Naive thymus-derived CD8-positive, alpha-beta T cell (primary cell): ENCODE results near the gene PKD2. TPM values are rescaled to one million over a fixed set of nuclear protein-coding genes. Genes with fewer than 3 reads are reported as not detected.
A peak's percentile ranks its signal among the peaks of the same experiment; 100 is the strongest.

ENCODE experiments used
- ATAC-seq, 2 donors: fragments of 150-1000 bp; cut with Tn5 transposase in 1 of 2; sonication (Bioruptor Pico), chemical (Tn5 transposase) in 1 of 2; 1 replicate in 1 of 2; 2 replicates in 1 of 2; pipeline ENCODE4 v1.10.0; 2021; ENCODE audit warnings: mild to moderate bottlenecking in 2 of 2, moderate library complexity in 2 of 2
- POLR2A ChIA-PET: fragments of 350-600 bp; sonication (Branson Sonifier 250); formaldehyde crosslinking; loops from one replicate; lab custom pipeline; 2021; ENCODE audit warnings: antibody characterized with exemption; lab: Charles Lee
- DNase-seq, 10 donors: peaks; one replicate each; pipeline versions ENCODE4 v3.0.0 to v3.0.0-alpha.2; 2020 to 2022
- H3K27ac Mint-ChIP-seq, 10 donors: one replicate each; pipeline ENCODE4 v1.8.0; 2020 to 2022; ENCODE audit warnings: mild to moderate bottlenecking in 10 of 10, mixed read lengths in 10 of 10, moderate library complexity in 4 of 10, inconsistent platforms in 1 of 10
- H3K27me3 Mint-ChIP-seq, 5 donors: one replicate each; pipeline ENCODE4 v1.8.0; 2021 to 2022; ENCODE audit warnings: mixed read lengths in 5 of 5
- H3K36me3 Mint-ChIP-seq, 3 donors: one replicate each; pipeline ENCODE4 v1.8.0; 2020 to 2022; ENCODE audit warnings: mixed read lengths in 3 of 3, mild to moderate bottlenecking in 2 of 3, inconsistent platforms in 1 of 3
- H3K4me1 Mint-ChIP-seq, 4 donors: one replicate each; pipeline ENCODE4 v1.8.0; 2021 to 2022; ENCODE audit warnings: mixed read lengths in 4 of 4
- H3K4me3 Mint-ChIP-seq, 10 donors: one replicate each; pipeline ENCODE4 v1.8.0; 2020 to 2022; ENCODE audit warnings: mild to moderate bottlenecking in 10 of 10, mixed read lengths in 10 of 10, moderate library complexity in 6 of 10, inconsistent platforms in 1 of 10
- H3K9me3 Mint-ChIP-seq, 9 donors: one replicate each; pipeline ENCODE4 v1.8.0; 2020 to 2022; ENCODE audit warnings: mixed read lengths in 9 of 9, mild to moderate bottlenecking in 3 of 9, inconsistent platforms in 1 of 9, moderate library complexity in 1 of 9
- polyA plus RNA-seq, 3 donors: library from polyadenylated mRNA; unstranded; fragments of 300-500 nt; fragmentation: Illumina TruSeq; gene quantifications; one replicate each; pipeline ENCODE4 v1.2.3, GENCODE V29; 2021
- total RNA-seq, 8 experiments: library from RNA in 2 of 8; stranded (reverse) in 2 of 8; gene quantifications; one replicate each; pipeline ENCODE4 v1.2.3 and lab custom pipeline; 2021 to 2026

PKD2 gene
- total and polyA plus RNA-seq, 5 experiments from 2014 or later, result 1.4 to 9.6 (median 5.8) TPM

- Mint-ChIP-seq H3K27ac (no peak overlapping the region), H3K4me1 (peaks cover 0 to 3% (median 0%) of the 10 kb centered on the region in 4 donors), H3K9me3 (no peaks in the 10 kb centered on the region), H3K4me3 (no peak overlapping the region), H3K36me3 (peaks cover 0 to 25% (median 14%) of the 10 kb centered on the region in 3 donors), H3K27me3 (no peaks in the 10 kb centered on the region)
- ATAC-seq, result no peak
- POLR2A ChIA-PET, result no interaction called here
- no peak for DNase-seq
These were observed 27.9 kb downstream of the PKD2 start for GRCh38 chr4:88035292-88035691.

GRCh38 chr4:88037447-88037846 is 30.0 kb downstream of the PKD2 start:
- POLR2A ChIA-PET, result no interaction called here

GRCh38 chr4:88037936-88038335 is 30.5 kb downstream of the PKD2 start:
- ATAC-seq, result no peak
- Mint-ChIP-seq H3K4me1 (no peaks in the 10 kb centered on the region), H3K36me3 (peaks cover 0 to 25% (median 14%) of the 10 kb centered on the region in 3 donors), H3K4me3 (no peak overlapping the region), H3K27ac (no peak overlapping the region), H3K9me3 (no peaks in the 10 kb centered on the region), H3K27me3 (no peaks in the 10 kb centered on the region)
- no peak for DNase-seq
- POLR2A ChIA-PET, result no interaction called here

More at GRCh38 chr4:88037447-88037846, 30.0 kb downstream of the PKD2 start:
- Mint-ChIP-seq H3K27ac (no peak overlapping the region), H3K27me3 (no peaks in the 10 kb centered on the region), H3K36me3 (peaks cover 0 to 25% (median 14%) of the 10 kb centered on the region in 3 donors), H3K9me3 (no peaks in the 10 kb centered on the region), H3K4me1 (no peaks in the 10 kb centered on the region), H3K4me3 (no peak overlapping the region)
- ATAC-seq (no peak), DNase-seq (no peak)

DNA sequence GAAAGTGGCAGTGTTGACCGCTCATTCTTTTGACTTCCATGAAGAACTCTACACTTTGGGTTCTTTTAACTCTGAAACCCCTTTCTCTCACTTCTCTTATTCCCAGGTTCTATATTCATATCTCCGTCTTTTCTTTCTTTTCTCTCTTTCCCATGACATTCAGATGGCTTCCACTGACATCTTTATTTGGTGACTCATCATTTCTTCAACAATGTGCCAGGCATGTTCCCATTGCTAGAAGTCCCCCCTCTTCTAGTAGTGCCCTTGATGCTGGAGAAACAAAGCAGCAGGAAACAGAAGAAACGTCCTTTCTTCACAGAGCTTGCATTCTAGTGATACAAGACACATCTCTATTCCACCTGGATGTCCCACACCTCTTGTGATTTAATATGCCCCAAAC is 33.3 kb downstream of the PKD2 start:
- Mint-ChIP-seq H3K27ac (no peak overlapping the region), H3K36me3 (peaks cover 0 to 35% (median 21%) of the 10 kb centered on the region in 3 donors), H3K9me3 (no peaks in the 10 kb centered on the region), H3K4me3 (no peak overlapping the region), H3K4me1 (no peaks in the 10 kb centered on the region), H3K27me3 (no peaks in the 10 kb centered on the region)
- ATAC-seq (no peak), DNase-seq (no peak)
- POLR2A ChIA-PET, result no interaction called here

- H3K36me3 Mint-ChIP-seq, result peaks cover 0 to 40% (median 21%) of the 10 kb centered on the region in 3 donors
- no peak overlapping the region for H3K4me3 Mint-ChIP-seq
- no peaks in the 10 kb centered on the region for H3K9me3 Mint-ChIP-seq
- H3K4me1 Mint-ChIP-seq, result no peaks in the 10 kb centered on the region
- DNase-seq, result no peak
- H3K27ac Mint-ChIP-seq, result no peak overlapping the region
- H3K27me3 Mint-ChIP-seq, result no peaks in the 10 kb centered on the region
- ATAC-seq, result no peak
- POLR2A ChIA-PET, result no interaction called here
These were observed 34.2 kb downstream of the PKD2 start for GRCh38 chr4:88041626-88042025.

GRCh38 chr4:88043001-88043400 is 35.6 kb downstream of the PKD2 start:
- H3K27me3 Mint-ChIP-seq, result no peaks in the 10 kb centered on the region
- H3K9me3 Mint-ChIP-seq, result no peaks in the 10 kb centered on the region
- peaks cover 0 to 40% (median 21%) of the 10 kb centered on the region in 3 donors for H3K36me3 Mint-ChIP-seq
- no peak overlapping the region for H3K4me3 Mint-ChIP-seq
- no peak for ATAC-seq
- H3K4me1 Mint-ChIP-seq, result no peaks in the 10 kb centered on the region
- no peak overlapping the region for H3K27ac Mint-ChIP-seq
- POLR2A ChIA-PET, result no interaction called here
- no peak for DNase-seq

DNA sequence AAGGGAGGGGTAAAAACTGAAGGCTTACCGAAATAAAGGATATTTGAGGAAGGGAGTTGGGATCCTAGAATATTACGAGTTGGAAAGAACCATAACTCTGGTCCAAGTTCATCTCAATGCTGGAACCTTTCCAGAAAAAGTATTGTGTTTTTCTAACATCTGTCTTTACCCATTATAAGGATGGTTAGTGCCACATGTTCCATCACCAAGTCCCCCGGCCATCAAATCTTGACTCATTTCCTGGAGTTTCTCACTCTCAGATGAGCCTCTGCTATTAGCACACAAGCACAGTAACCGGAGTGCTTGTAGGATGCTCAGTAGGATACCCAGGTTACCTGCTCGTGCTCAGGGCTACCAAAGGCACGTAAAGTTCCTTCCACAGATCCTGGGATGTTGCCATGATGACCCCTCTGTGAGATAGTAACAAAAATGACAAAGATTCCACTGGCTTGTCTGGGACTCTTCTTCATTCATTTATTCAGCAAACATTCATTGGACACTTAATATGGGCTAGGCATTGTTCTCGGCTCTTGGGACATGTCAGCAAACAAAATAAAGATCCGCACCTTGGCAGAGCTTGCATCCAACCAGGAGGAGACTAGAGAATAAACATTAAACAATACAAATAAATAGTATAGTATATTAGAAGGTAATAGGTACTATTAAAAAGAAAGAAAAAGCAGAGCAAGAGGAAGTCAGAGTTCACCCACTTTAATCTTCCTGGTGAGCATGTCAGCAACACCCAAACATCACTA is 36.3 kb downstream of the PKD2 start:
- DNase-seq, result no peak
- no peak for ATAC-seq
- H3K27ac Mint-ChIP-seq, result peak overlapping the region in 1 of 10 donors; percentile 45
- H3K4me3 Mint-ChIP-seq, result no peak overlapping the region
- H3K36me3 Mint-ChIP-seq, result peaks cover 0 to 35% (median 18%) of the 10 kb centered on the region in 3 donors
- no peaks in the 10 kb centered on the region for H3K4me1 Mint-ChIP-seq
- POLR2A ChIA-PET, result no interaction called here
- H3K27me3 Mint-ChIP-seq, result no peaks in the 10 kb centered on the region
- H3K9me3 Mint-ChIP-seq, result no peaks in the 10 kb centered on the region

GRCh38 chr4:88045021-88045420 is 37.6 kb downstream of the PKD2 start:
- Mint-ChIP-seq H3K9me3 (no peaks in the 10 kb centered on the region), H3K27me3 (no peaks in the 10 kb centered on the region), H3K27ac (no peak overlapping the region), H3K4me1 (no peaks in the 10 kb centered on the region), H3K4me3 (no peak overlapping the region), H3K36me3 (peaks cover 0 to 31% (median 14%) of the 10 kb centered on the region in 3 donors)
- DNase-seq, result no peak
- ATAC-seq, result no peak
- POLR2A ChIA-PET, result no interaction called here

GRCh38 chr4:88054229-88054628 is 46.8 kb downstream of the PKD2 start:
- DNase-seq (no peak), ATAC-seq (no peak)
- H3K4me3 Mint-ChIP-seq, result no peak overlapping the region
- POLR2A ChIA-PET, result no interaction called here
- no peaks in the 10 kb centered on the region for H3K9me3 Mint-ChIP-seq
- no peaks in the 10 kb centered on the region for H3K27me3 Mint-ChIP-seq
- H3K27ac Mint-ChIP-seq, result no peak overlapping the region
- peaks cover 0 to 41% (median 12%) of the 10 kb centered on the region in 3 donors for H3K36me3 Mint-ChIP-seq
- no peaks in the 10 kb centered on the region for H3K4me1 Mint-ChIP-seq

GRCh38 chr4:88054901-88055300 is 47.5 kb downstream of the PKD2 start:
- Mint-ChIP-seq H3K27me3 (no peaks in the 10 kb centered on the region), H3K36me3 (peaks cover 0 to 41% (median 13%) of the 10 kb centered on the region in 3 donors), H3K4me3 (no peak overlapping the region), H3K9me3 (no peaks in the 10 kb centered on the region), H3K27ac (no peak overlapping the region), H3K4me1 (no peaks in the 10 kb centered on the region)
- POLR2A ChIA-PET, result interaction anchor here (0.7 kb wide), 1 partner anchor 97 kb away, joined by 4 read pairs; no protein-coding TSS in a partner anchor
- no peak for ATAC-seq
- DNase-seq, result no peak

DNA sequence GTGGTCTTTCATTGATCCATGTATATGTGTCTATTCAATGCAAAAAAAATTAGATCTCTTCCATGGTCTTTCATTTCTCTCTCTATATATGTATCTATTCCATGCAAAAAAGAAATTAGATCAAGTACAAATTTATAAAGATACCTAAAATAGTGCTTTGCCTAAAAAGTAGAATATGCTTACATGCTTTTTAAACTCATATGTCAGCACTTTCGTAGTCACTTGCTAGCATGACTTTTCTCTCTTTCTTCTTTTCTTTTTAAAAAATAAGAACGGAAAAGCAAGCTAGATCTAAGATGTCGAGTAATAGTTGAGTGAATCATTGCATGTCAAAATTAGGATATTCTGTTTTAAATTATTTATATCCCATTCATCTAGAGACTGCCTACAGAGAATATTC is 50.9 kb downstream of the PKD2 start:
- peaks cover 0 to 42% (median 14%) of the 10 kb centered on the region in 3 donors for H3K36me3 Mint-ChIP-seq

GRCh38 chr4:88059766-88060165 is 52.3 kb downstream of the PKD2 start:
- peaks cover 0 to 52% (median 14%) of the 10 kb centered on the region in 3 donors for H3K36me3 Mint-ChIP-seq
- H3K4me1 Mint-ChIP-seq, result no peaks in the 10 kb centered on the region
- H3K4me3 Mint-ChIP-seq, result no peak overlapping the region
- DNase-seq (no peak), ATAC-seq (no peak)
- no peaks in the 10 kb centered on the region for H3K9me3 Mint-ChIP-seq
- no peak overlapping the region for H3K27ac Mint-ChIP-seq
- POLR2A ChIA-PET, result no interaction called here
- H3K27me3 Mint-ChIP-seq, result no peaks in the 10 kb centered on the region

More for the DNA sequence above, 50.9 kb downstream of the PKD2 start:
- POLR2A ChIA-PET, result no interaction called here
- H3K9me3 Mint-ChIP-seq, result no peaks in the 10 kb centered on the region
- ATAC-seq, result no peak
- no peak for DNase-seq
- H3K27ac Mint-ChIP-seq, result no peak overlapping the region
- H3K4me3 Mint-ChIP-seq, result no peak overlapping the region
- H3K4me1 Mint-ChIP-seq, result no peaks in the 10 kb centered on the region
- H3K27me3 Mint-ChIP-seq, result no peaks in the 10 kb centered on the region

DNA sequence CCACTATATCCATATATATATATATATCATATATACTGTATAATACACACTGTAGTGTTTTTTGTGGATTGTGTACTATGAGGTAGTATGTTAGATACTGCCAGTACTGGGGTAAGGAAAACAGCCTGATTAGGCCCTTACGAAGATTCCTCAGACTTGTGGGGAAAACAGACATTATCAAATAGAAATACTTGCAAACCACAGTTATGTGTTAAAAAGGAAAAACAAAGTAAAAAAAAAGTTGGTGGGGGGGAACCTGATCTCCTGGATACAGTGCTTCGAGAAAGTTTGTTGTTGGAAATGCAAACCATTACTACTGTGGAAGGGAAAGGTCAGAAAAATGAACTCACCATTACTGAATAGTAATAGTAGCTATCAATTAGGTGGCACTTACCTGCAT is 53.0 kb downstream of the PKD2 start:
- POLR2A ChIA-PET, result no interaction called here
- Mint-ChIP-seq H3K4me1 (no peaks in the 10 kb centered on the region), H3K9me3 (no peaks in the 10 kb centered on the region), H3K27ac (no peak overlapping the region), H3K36me3 (peaks cover 0 to 50% (median 15%) of the 10 kb centered on the region in 3 donors), H3K4me3 (no peak overlapping the region), H3K27me3 (no peaks in the 10 kb centered on the region)
- ATAC-seq, result no peak
- DNase-seq, result no peak

DNA sequence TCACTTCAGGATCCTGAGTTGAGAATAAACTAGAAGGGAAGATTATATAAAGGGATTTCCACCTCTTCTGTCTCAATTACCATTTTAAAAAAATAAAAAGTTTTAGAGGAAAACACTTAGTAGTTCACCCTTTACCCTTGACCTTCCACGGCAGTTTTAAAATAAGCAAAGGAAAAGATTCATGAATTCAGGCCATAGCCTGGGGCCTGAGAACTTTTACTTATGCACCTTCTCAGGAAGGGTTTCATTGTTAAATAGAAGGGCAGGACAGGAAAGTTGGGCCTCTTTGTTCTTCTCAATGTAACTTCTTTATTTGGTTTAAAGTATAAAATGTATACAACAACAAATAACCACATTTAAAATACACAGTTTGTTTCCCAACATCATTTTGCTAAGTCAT is 54.9 kb downstream of the PKD2 start:
- no peaks in the 10 kb centered on the region for H3K27me3 Mint-ChIP-seq
- DNase-seq (no peak), ATAC-seq (no peak)
- no peak overlapping the region for H3K4me3 Mint-ChIP-seq
- H3K9me3 Mint-ChIP-seq, result no peaks in the 10 kb centered on the region
- H3K27ac Mint-ChIP-seq, result no peak overlapping the region
- peaks cover 0 to 51% (median 24%) of the 10 kb centered on the region in 3 donors for H3K36me3 Mint-ChIP-seq
- no peaks in the 10 kb centered on the region for H3K4me1 Mint-ChIP-seq
- POLR2A ChIA-PET, result no interaction called here
